DOHH2 (cell line): ENCODE results near the gene LURAP1L.

Experiments
- H3F3A ChIP-seq: fragments of 200-600 bp; sonication (generic), shearing (Covaris generic); 2 replicates; pipeline ENCODE4 v1.6.0; 2016; ENCODE audit warnings: antibody characterized with exemption, mild to moderate bottlenecking; ENCODE audit not compliant: control insufficient read depth, insufficient read depth
- H3K27ac ChIP-seq: fragments of 200-600 bp; sonication (generic); 2 replicates; pipeline ENCODE4 v1.5.1; 2014; ENCODE audit warnings: low read depth, mild to moderate bottlenecking, low read length, moderate library complexity
- H3K27me3 ChIP-seq: fragments of 200-600 bp; sonication (generic); 2 replicates; pipeline ENCODE4 v1.6.1; 2014; ENCODE audit warnings: mild to moderate bottlenecking, low read length, mixed read lengths; ENCODE audit not compliant: control insufficient read depth
- H3K36me3 ChIP-seq: fragments of 200-600 bp; sonication (generic); 2 replicates; pipeline ENCODE4 v1.6.1; 2014; ENCODE audit warnings: mild to moderate bottlenecking, low read length, moderate library complexity, mixed read lengths; ENCODE audit not compliant: control insufficient read depth
- H3K4me1 ChIP-seq: fragments of 200-600 bp; sonication (generic); 2 replicates; pipeline ENCODE4 v1.6.1; 2014; ENCODE audit warnings: mild to moderate bottlenecking, low read length, mixed read lengths; ENCODE audit not compliant: control insufficient read depth
- H3K4me2 ChIP-seq: fragments of 200-600 bp; sonication (generic); 2 replicates; pipeline ENCODE4 v1.6.0; 2014; ENCODE audit warnings: mild to moderate bottlenecking, low read length, moderate library complexity
- H3K4me3 ChIP-seq: fragments of 200-600 bp; sonication (generic); 2 replicates; pipeline ENCODE4 v1.5.1; 2014; ENCODE audit warnings: mild to moderate bottlenecking, low read length, mixed read lengths
- H3K79me2 ChIP-seq: fragments of 200-600 bp; sonication (generic); 2 replicates; pipeline ENCODE4 v1.6.1; 2014; ENCODE audit warnings: mild to moderate bottlenecking, low read length, mixed read lengths; ENCODE audit not compliant: control insufficient read depth
- H3K9me2 ChIP-seq: fragments of 200-600 bp; sonication (generic); replicated peaks from 2 replicates; pipeline ENCODE4 v1.6.1; 2014; ENCODE audit warnings: mild to moderate bottlenecking, low read length, mixed read lengths; ENCODE audit not compliant: control insufficient read depth
- H3K9me3 ChIP-seq: fragments of 200-600 bp; sonication (generic); 2 replicates; pipeline ENCODE4 v1.6.1; 2014; ENCODE audit warnings: antibody characterized with exemption, low read length, mixed read lengths; ENCODE audit not compliant: control insufficient read depth, insufficient read depth
- H4K20me1 ChIP-seq: fragments of 200-600 bp; sonication (generic); 2 replicates; pipeline ENCODE4 v1.6.0; 2014; ENCODE audit warnings: low read depth, mild to moderate bottlenecking, antibody characterized with exemption, low read length, moderate library complexity; ENCODE audit not compliant: control insufficient read depth, insufficient read depth
- CTCF ChIP-seq: fragments of 200-600 bp; sonication (generic); IDR thresholded peaks from one replicate; pipeline ENCODE4 v1.5.1; 2014; ENCODE audit warnings: antibody characterized with exemption, mild to moderate bottlenecking, low read depth, low read length; ENCODE audit not compliant: poor library complexity, severe bottlenecking
- EZH2phosphoT487 ChIP-seq: fragments of 200-600 bp; sonication (generic); IDR thresholded peaks from 2 replicates; pipeline ENCODE4 v1.6.1; 2017; ENCODE audit warnings: borderline replicate concordance, mild to moderate bottlenecking, antibody characterized with exemption, low read length, moderate library complexity, mixed read lengths

The LURAP1L gene

GRCh38 chr9:12859704-12860251 lies 85.0 kb downstream of the LURAP1L start:
- no peaks in the 10 kb centered on the region for H3K79me2 ChIP-seq
- TF ChIP-seq EZH2phosphoT487 (no peak), CTCF (no peak)
- no peaks in the 10 kb centered on the region for H3K9me3 ChIP-seq
- H3K27ac ChIP-seq, result no peak overlapping the region
- no peak overlapping the region for H3K4me3 ChIP-seq
- no peaks in the 10 kb centered on the region for H3K9me2 ChIP-seq
- H4K20me1 ChIP-seq, result no peaks in the 10 kb centered on the region
- H3K4me2 ChIP-seq, result no peak overlapping the region
- no peaks in the 10 kb centered on the region for H3K27me3 ChIP-seq
- no peaks in the 10 kb centered on the region for H3K36me3 ChIP-seq
- no peaks in the 10 kb centered on the region for H3K4me1 ChIP-seq
- H3F3A ChIP-seq, result no peaks in the 10 kb centered on the region

DNA sequence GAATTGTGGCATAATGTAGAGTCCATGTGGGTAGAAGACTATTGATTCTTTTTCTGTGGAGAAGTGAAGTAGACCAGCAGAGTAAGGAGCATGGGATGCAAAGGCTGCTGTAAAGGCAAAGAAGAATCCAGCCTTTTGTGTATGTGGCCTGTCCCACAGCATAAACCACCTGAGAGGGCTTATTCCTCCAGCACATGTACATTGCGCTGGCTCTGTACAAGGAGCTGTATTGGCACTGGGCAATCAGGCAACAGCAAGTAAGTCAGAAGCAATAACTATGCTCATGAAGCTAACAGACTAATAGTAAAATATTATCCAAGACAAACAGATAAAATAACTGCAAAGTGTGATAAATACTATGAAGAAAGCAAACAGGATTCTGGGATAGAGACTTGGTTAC lies 86.2 kb downstream of the LURAP1L start:
- Histone ChIP-seq H3F3A (no peaks in the 10 kb centered on the region), H3K27me3 (no peaks in the 10 kb centered on the region), H3K36me3 (no peaks in the 10 kb centered on the region), H3K79me2 (no peaks in the 10 kb centered on the region), H3K4me2 (no peak overlapping the region), H3K9me2 (no peaks in the 10 kb centered on the region), H3K4me1 (no peaks in the 10 kb centered on the region), H3K27ac (no peak overlapping the region), H3K4me3 (no peak overlapping the region), H3K9me3 (no peaks in the 10 kb centered on the region), H4K20me1 (no peaks in the 10 kb centered on the region)
- TF ChIP-seq CTCF (no peak), EZH2phosphoT487 (no peak)

GRCh38 chr9:12862611-12863410 lies 88.0 kb downstream of the LURAP1L start:
- H3K27ac ChIP-seq, result no peak overlapping the region
- H3F3A ChIP-seq, result no peaks in the 10 kb centered on the region
- no peaks in the 10 kb centered on the region for H3K79me2 ChIP-seq
- H3K4me1 ChIP-seq, result no peaks in the 10 kb centered on the region
- H3K4me2 ChIP-seq, result no peak overlapping the region
- H4K20me1 ChIP-seq, result no peaks in the 10 kb centered on the region
- no peaks in the 10 kb centered on the region for H3K9me3 ChIP-seq
- no peaks in the 10 kb centered on the region for H3K36me3 ChIP-seq
- no peak overlapping the region for H3K4me3 ChIP-seq
- H3K27me3 ChIP-seq, result no peaks in the 10 kb centered on the region
- no peaks in the 10 kb centered on the region for H3K9me2 ChIP-seq
- TF ChIP-seq CTCF (no peak), EZH2phosphoT487 (no peak)
